Endothelial cell of umbilical vein (primary cell): Measurements from ENCODE around the gene FRZB. TPM values are rescaled to one million over a fixed set of nuclear protein-coding genes. Genes with fewer than 3 reads are reported as not detected.

Source experiments
- BruUV-seq: library from RNA; stranded (reverse); fragments of 400-500 nt; replicated peaks from 2 replicates; lab custom pipeline; 2021; lab: Mats Ljungman, UMichigan
- CTCF ChIA-PET: fragments of 300-600, 350-600 bp; sonication (Branson Sonifier 250); formaldehyde crosslinking; loops from one replicate; lab custom pipeline; 2021; ENCODE audit warnings: antibody characterized with exemption, inconsistent platforms; lab: Charles Lee
- POLR2A ChIA-PET: fragments of 300-600, 350-600 bp; sonication (Branson Sonifier 250); formaldehyde crosslinking; loops from one replicate; lab custom pipeline; 2021; ENCODE audit warnings: antibody characterized with exemption, inconsistent platforms; lab: Charles Lee
- DNase-seq: peaks from one replicate; pipeline ENCODE4 v3.0.0-alpha.2; 2011; ENCODE audit warnings: low read depth, low spot score
- FAIRE-seq: peaks from 2 replicates; lab custom pipeline; 2011; peaks lifted over from hg19 to GRCh38; lab: Jason Lieb, UNC
- H2AFZ ChIP-seq: 2 replicates; pipeline ENCODE4 v1.6.0; 2012; ENCODE audit warnings: low read depth, low read length, control low read depth, inconsistent platforms
- H3K27ac ChIP-seq: 2 replicates; pipeline ENCODE4 v1.5.1; 2011; ENCODE audit warnings: low read depth, mild to moderate bottlenecking, control low read depth, low read length, moderate library complexity; ENCODE audit not compliant: insufficient read depth
- H3K27me3 ChIP-seq, 2 experiments: 2 replicates each; pipeline versions ENCODE4 v1.6.0 to v1.6.1; 2011; ENCODE audit warnings: low read length in 2 of 2, mixed read lengths in 1 of 2; ENCODE audit not compliant: control insufficient read depth in 2 of 2, insufficient read depth in 2 of 2
- H3K36me3 ChIP-seq, 2 experiments: 2 replicates in 1 of 2; 3 replicates in 1 of 2; pipeline ENCODE4 v1.5.1; 2011; ENCODE audit warnings: low read length in 2 of 2, mild to moderate bottlenecking in 1 of 2, moderate library complexity in 1 of 2; ENCODE audit not compliant: control insufficient read depth in 2 of 2, insufficient read depth in 2 of 2; ENCODE audit errors: extremely low read depth in 1 of 2
- H3K4me1 ChIP-seq: 3 replicates; pipeline ENCODE4 v1.5.1; 2011; ENCODE audit warnings: mild to moderate bottlenecking, low read length; ENCODE audit not compliant: control insufficient read depth, insufficient read depth; ENCODE audit errors: extremely low read depth
- H3K4me2 ChIP-seq: 2 replicates; pipeline ENCODE4 v1.6.1; 2011; ENCODE audit warnings: low read length, control low read depth, mixed read lengths; ENCODE audit not compliant: insufficient read depth
- H3K4me3 ChIP-seq, 3 experiments: fragments of 200-600 bp in 1 of 3; sonication (generic), shearing (Covaris generic) in 1 of 3; replicated peaks in 1 of 3; 2 replicates each; pipeline ENCODE4 v1.5.1; 2011 to 2016; ENCODE audit warnings: control low read depth in 3 of 3, low read length in 3 of 3, mild to moderate bottlenecking in 2 of 3, inconsistent platforms in 1 of 3, low read depth in 1 of 3, moderate library complexity in 1 of 3; ENCODE audit not compliant: insufficient read depth in 1 of 3
- H3K79me2 ChIP-seq: 2 replicates; pipeline ENCODE4 v1.6.0; 2012; ENCODE audit warnings: low read length, inconsistent platforms; ENCODE audit not compliant: control insufficient read depth, insufficient read depth
- H3K9ac ChIP-seq: replicated peaks from 2 replicates; pipeline ENCODE3; 2011; ENCODE audit warnings: low read length, control low read depth; ENCODE audit not compliant: insufficient read depth; ENCODE audit errors: extremely low read depth
- H3K9me1 ChIP-seq: replicated peaks from 3 replicates; pipeline ENCODE4 v1.6.0; 2011; ENCODE audit warnings: mild to moderate bottlenecking, low read length; ENCODE audit not compliant: control insufficient read depth, insufficient read depth; ENCODE audit errors: extremely low read depth
- H3K9me3 ChIP-seq: replicated peaks from 2 replicates; pipeline ENCODE4 v1.5.1; 2012; ENCODE audit warnings: low read length, inconsistent platforms; ENCODE audit not compliant: control insufficient read depth, insufficient read depth
- H4K20me1 ChIP-seq: replicated peaks from 2 replicates; pipeline ENCODE3; 2011; ENCODE audit warnings: mild to moderate bottlenecking, low read length; ENCODE audit not compliant: control insufficient read depth, insufficient read depth; ENCODE audit errors: extremely low read depth
- EZH2 ChIP-seq: IDR thresholded peaks from 2 replicates; pipeline ENCODE4 v1.6.1; 2012; ENCODE audit warnings: borderline replicate concordance, low read depth, mild to moderate bottlenecking, moderate library complexity, low read length, inconsistent platforms; ENCODE audit not compliant: severe bottlenecking
- FOS ChIP-seq: IDR thresholded peaks from 2 replicates; pipeline ENCODE4 v1.6.1; 2011; ENCODE audit warnings: mild to moderate bottlenecking, low read length, moderate library complexity, borderline replicate concordance; ENCODE audit not compliant: insufficient read depth
- GATA2 ChIP-seq: IDR thresholded peaks from 2 replicates; pipeline ENCODE4 v1.7.0; 2011; ENCODE audit warnings: low read depth, mild to moderate bottlenecking, moderate library complexity, mixed read lengths, low read length; ENCODE audit not compliant: insufficient read length, insufficient read depth
- JUN ChIP-seq: IDR thresholded peaks from 2 replicates; pipeline ENCODE4 v1.6.1; 2011; ENCODE audit warnings: borderline replicate concordance, low read depth; ENCODE audit not compliant: insufficient read length, insufficient read depth
- MAX ChIP-seq: IDR thresholded peaks from 2 replicates; pipeline ENCODE4 v1.6.1; 2011; ENCODE audit not compliant: insufficient read depth, insufficient read length
- MYC ChIP-seq: IDR thresholded peaks from one replicate; pipeline ENCODE4 v1.6.1; 2011; ENCODE audit warnings: mild to moderate bottlenecking, low read depth, low read length
- POLR2A ChIP-seq: IDR thresholded peaks from 2 replicates; pipeline ENCODE4 v1.6.1; 2012; ENCODE audit warnings: low read depth, mild to moderate bottlenecking, control low read depth, low read length
- POLR2AphosphoS5 ChIP-seq: IDR thresholded peaks from 2 replicates; pipeline ENCODE4 v1.6.1; 2012; ENCODE audit warnings: low read depth, mild to moderate bottlenecking, control low read depth, low read length, moderate library complexity; ENCODE audit not compliant: insufficient read depth
- dilution Hi-C: fragments of 300-500 bp; cut with MboI; formaldehyde crosslinking; loops from one replicate; pipeline ENCODE4 v1.15.0; 2019; ENCODE audit warnings: low sequenced_read_pairs; ENCODE audit not compliant: extremely low pct_ligation_motif_present
- intact Hi-C: fragments of 100-400 bp; cut with micrococcal nuclease; formaldehyde crosslinking; loops from one replicate; pipeline ENCODE4 v1.10.0; 2022
- polyA plus RNA-seq, 4 experiments: library from polyadenylated mRNA; depleted of rRNA in 3 of 4; stranded (reverse) in 3 of 4; unstranded in 1 of 4; fragments of >200 nt; gene quantifications; 2 replicates each; pipeline versions ENCODE4 v1.2.1 to v1.2.3, GENCODE V29; 2011 to 2012; ENCODE audit warnings: missing spikeins in 1 of 4
- total RNA-seq: library from RNA; stranded (reverse); gene quantifications from 2 replicates; pipeline ENCODE4 v1.2.3, GENCODE V29; 2021
- TF ChIP-seq, protein P1 (sequence below), 2 donors: IDR thresholded peaks; 1 replicate in 1 of 2; 2 replicates in 1 of 2; pipeline ENCODE4 v1.5.1; 2011; ENCODE audit warnings: low read length in 2 of 2, mild to moderate bottlenecking in 2 of 2, moderate library complexity in 2 of 2, control low read depth in 1 of 2, inconsistent platforms in 1 of 2, low read depth in 1 of 2; ENCODE audit not compliant: insufficient read depth in 1 of 2; ENCODE audit errors: extremely low read depth in 1 of 2

Gene FRZB
- total and polyA plus RNA-seq, 2 donors (not counting 3 experiments of a cell fraction or from before 2014, with no cell fraction given): 0.04 TPM; not detected in 1

- Histone ChIP-seq H3K9ac (no peak overlapping the region), H3K27me3 (peaks cover 3 to 7% of the 10 kb centered on the region in 2 experiments), H3K4me3 (no peak overlapping the region), H2AFZ (no peak overlapping the region), H3K4me2 (no peak overlapping the region), H3K27ac (no peak overlapping the region), H3K36me3 (no peaks in the 10 kb centered on the region), H3K9me3 (no peaks in the 10 kb centered on the region), H4K20me1 (no peaks in the 10 kb centered on the region), H3K4me1 (no peaks in the 10 kb centered on the region), H3K79me2 (no peaks in the 10 kb centered on the region), H3K9me1 (no peaks in the 10 kb centered on the region)
- DNase-seq (no peak), FAIRE-seq (no peak)
- intact Hi-C loops: no loop called here
- CTCF ChIA-PET: interaction anchor here (1.4 kb wide), 1 partner anchor 20 kb away, joined by 4 read pairs; no protein-coding TSS in a partner anchor
- no TSS peak for BruUV-seq
- TF ChIP-seq MYC: no peak
- TF ChIP-seq EZH2: no peak
- no peak for TF ChIP-seq POLR2AphosphoS5
- TF ChIP-seq FOS: no peak
- TF ChIP-seq POLR2A: no peak
- no peak for TF ChIP-seq JUN
- TF ChIP-seq GATA2: no peak
- no peak for TF ChIP-seq MAX
- TF ChIP-seq, protein P1, sequence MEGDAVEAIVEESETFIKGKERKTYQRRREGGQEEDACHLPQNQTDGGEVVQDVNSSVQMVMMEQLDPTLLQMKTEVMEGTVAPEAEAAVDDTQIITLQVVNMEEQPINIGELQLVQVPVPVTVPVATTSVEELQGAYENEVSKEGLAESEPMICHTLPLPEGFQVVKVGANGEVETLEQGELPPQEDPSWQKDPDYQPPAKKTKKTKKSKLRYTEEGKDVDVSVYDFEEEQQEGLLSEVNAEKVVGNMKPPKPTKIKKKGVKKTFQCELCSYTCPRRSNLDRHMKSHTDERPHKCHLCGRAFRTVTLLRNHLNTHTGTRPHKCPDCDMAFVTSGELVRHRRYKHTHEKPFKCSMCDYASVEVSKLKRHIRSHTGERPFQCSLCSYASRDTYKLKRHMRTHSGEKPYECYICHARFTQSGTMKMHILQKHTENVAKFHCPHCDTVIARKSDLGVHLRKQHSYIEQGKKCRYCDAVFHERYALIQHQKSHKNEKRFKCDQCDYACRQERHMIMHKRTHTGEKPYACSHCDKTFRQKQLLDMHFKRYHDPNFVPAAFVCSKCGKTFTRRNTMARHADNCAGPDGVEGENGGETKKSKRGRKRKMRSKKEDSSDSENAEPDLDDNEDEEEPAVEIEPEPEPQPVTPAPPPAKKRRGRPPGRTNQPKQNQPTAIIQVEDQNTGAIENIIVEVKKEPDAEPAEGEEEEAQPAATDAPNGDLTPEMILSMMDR (IDR thresholded peaks at IDR 0.05; ENCODE audit: extremely low read depth in 1 of 2, insufficient read depth in 1 of 2, low read depth in 1 of 2, low read length in 2 of 2): no peak
- dilution Hi-C loops: no loop called here
- POLR2A ChIA-PET: no interaction called here
Measured at GRCh38 chr2:182826064-182826463, 40.4 kb downstream of the FRZB start.
